Body of pancreas (tissue), 4 donors: Measurements from ENCODE around the gene PHKA1. TPM values are rescaled to one million over a fixed set of nuclear protein-coding genes. Genes with fewer than 3 reads are reported as not detected.

Source experiments
- ATAC-seq: fragments of 150-250 bp; one replicate; pipeline ENCODE4 v1.9.1; 2016
- DNase-seq, 4 donors: peaks; one replicate each; pipeline ENCODE4 v3.0.0-alpha.2; 2019
- H3K27ac ChIP-seq, 4 donors: fragments of 200-600 bp; sonication (generic); 1 replicate in 3 of 4; 2 replicates in 1 of 4; pipeline versions ENCODE4 v1.5.1 to v1.6.1; 2016 to 2019; ENCODE audit warnings: mild to moderate bottlenecking in 1 of 4, mixed read lengths in 1 of 4, moderate library complexity in 1 of 4
- H3K27me3 ChIP-seq, 2 donors: fragments of 200-600 bp; sonication (generic); one replicate each; pipeline ENCODE4 v1.6.0; 2016; ENCODE audit warnings: mild to moderate bottlenecking in 1 of 2
- H3K36me3 ChIP-seq, 2 donors: fragments of 200-600 bp; sonication (generic); replicated peaks in 1 of 2; 2 replicates each; pipeline ENCODE4 v1.5.1; 2016; ENCODE audit warnings: low read depth in 2 of 2; ENCODE audit not compliant: insufficient read depth in 1 of 2
- H3K4me1 ChIP-seq: fragments of 200-600 bp; sonication (generic); one replicate; pipeline ENCODE4 v1.6.0; 2016
- H3K4me3 ChIP-seq, 2 donors: fragments of 200-600 bp; sonication (generic); 1 replicate in 1 of 2; 2 replicates in 1 of 2; pipeline ENCODE4 v1.5.1; 2016 to 2019
- H3K9me3 ChIP-seq, 3 donors: fragments of 200-600 bp; sonication (generic); 1 replicate in 2 of 3; 2 replicates in 1 of 3; pipeline ENCODE4 v1.5.1; 2016
- CTCF ChIP-seq, 7 experiments: fragments of 450-650 bp in 4 of 7; fragments of 200-600 bp in 3 of 7; sonication (generic) in 3 of 7; IDR thresholded peaks; one replicate each; pipeline ENCODE4 v1.5.1; 2016 to 2019; ENCODE audit warnings: antibody characterized with exemption in 7 of 7
- POLR2A ChIP-seq, 3 donors: fragments of 450-650 bp; IDR thresholded peaks; one replicate each; pipeline ENCODE4 v1.6.1; 2016; ENCODE audit warnings: antibody characterized with exemption in 3 of 3, mild to moderate bottlenecking in 2 of 3
- WGBS, 2 donors: methylation state at CpG; one replicate each; pipeline ENCODE4 v1.1.5; 2017; 5-methylcytosine and 5-hydroxymethylcytosine counted together
- intact Hi-C: fragments of 100-400 bp; cut with DNase I; formaldehyde crosslinking; loops from one replicate; pipeline ENCODE4 v1.15.1; 2023
- total RNA-seq, 2 donors: library from RNA; depleted of rRNA; stranded (reverse); fragments of >200 nt; gene quantifications; one replicate each; pipeline ENCODE4 v1.1.0, GENCODE V29; 2016

Gene PHKA1
- total RNA-seq, 2 donors from 2014 or later = 7.3 to 8.6 TPM

DNA sequence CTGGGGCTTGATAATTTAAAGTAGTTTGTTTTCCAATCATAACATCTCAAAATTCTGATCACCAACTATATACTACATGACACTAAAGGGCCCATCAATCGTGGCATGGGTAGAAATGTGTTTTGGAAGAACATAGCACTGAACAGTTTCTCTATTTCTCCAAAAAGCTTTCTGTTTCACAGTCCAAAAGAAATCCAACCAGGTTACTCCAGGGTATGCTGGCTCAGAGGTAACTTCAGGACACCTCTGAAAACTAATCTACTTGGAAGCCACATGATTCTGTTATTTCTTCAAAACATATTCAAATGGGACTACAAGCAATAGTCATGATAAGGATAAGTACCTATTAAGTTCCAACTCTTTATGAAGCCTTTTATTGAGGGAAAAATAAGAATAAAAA lies 8.3 kb downstream of the PHKA1 start:
- no peaks in the 10 kb centered on the region for H3K4me1 ChIP-seq
- DNase-seq = no peak
- no peaks in the 10 kb centered on the region for H3K27me3 ChIP-seq
- WGBS, 2 donors = 86 to 93% methylated on average over 1 of the region's 1 CpG
- intact Hi-C loops = no loop called here
- H3K36me3 ChIP-seq = no peaks in the 10 kb centered on the region
- no peaks in the 10 kb centered on the region for H3K9me3 ChIP-seq
- no peak overlapping the region for H3K4me3 ChIP-seq
- no peak for ATAC-seq
- no peak for TF ChIP-seq POLR2A (IDR thresholded peaks at IDR 0.05)
- no peak for TF ChIP-seq CTCF (IDR thresholded peaks at IDR 0.05)
- H3K27ac ChIP-seq = no peak overlapping the region

- intact Hi-C loops = no loop called here
- Histone ChIP-seq H3K4me3 (no peak overlapping the region), H3K27ac (no peak overlapping the region), H3K4me1 (no peaks in the 10 kb centered on the region), H3K27me3 (no peaks in the 10 kb centered on the region), H3K36me3 (no peaks in the 10 kb centered on the region), H3K9me3 (no peaks in the 10 kb centered on the region)
- no peak for DNase-seq
- no peak for ATAC-seq
- TF ChIP-seq POLR2A (IDR thresholded peaks at IDR 0.05) (no peak), CTCF (IDR thresholded peaks at IDR 0.05) (no peak)
Measured at GRCh38 chrX:72705111-72705510, 9.0 kb downstream of the PHKA1 start.

- Histone ChIP-seq H3K4me3 (no peak overlapping the region), H3K27ac (no peak overlapping the region), H3K36me3 (no peaks in the 10 kb centered on the region), H3K9me3 (no peaks in the 10 kb centered on the region), H3K4me1 (no peaks in the 10 kb centered on the region), H3K27me3 (no peaks in the 10 kb centered on the region)
- WGBS, 2 donors = 86 to 93% methylated on average over 2 of the region's 2 CpGs
- DNase-seq (no peak), ATAC-seq (no peak)
- TF ChIP-seq POLR2A (IDR thresholded peaks at IDR 0.05) (no peak), CTCF (IDR thresholded peaks at IDR 0.05) (no peak)
- intact Hi-C loops = no loop called here
Measured at GRCh38 chrX:72694170-72694569, 19.9 kb downstream of the PHKA1 start.

GRCh38 chrX:72693477-72693876 lies 20.6 kb downstream of the PHKA1 start:
- H3K4me3 ChIP-seq = no peak overlapping the region
- no peaks in the 10 kb centered on the region for H3K27me3 ChIP-seq
- no peaks in the 10 kb centered on the region for H3K4me1 ChIP-seq
- ATAC-seq (no peak), DNase-seq (no peak)
- no peaks in the 10 kb centered on the region for H3K36me3 ChIP-seq
- H3K9me3 ChIP-seq = no peaks in the 10 kb centered on the region
- intact Hi-C loops = no loop called here
- TF ChIP-seq POLR2A (IDR thresholded peaks at IDR 0.05) (no peak), CTCF (IDR thresholded peaks at IDR 0.05) (no peak)
- 69% methylated on average over 1 of the region's 1 CpG; no CpG with 5 or more reads in 1 of the 2 donors for WGBS, 2 donors
- H3K27ac ChIP-seq = no peak overlapping the region

GRCh38 chrX:72687396-72687795 lies 26.7 kb downstream of the PHKA1 start:
- no peaks in the 10 kb centered on the region for H3K9me3 ChIP-seq
- H3K27ac ChIP-seq = no peak overlapping the region
- no peak for TF ChIP-seq POLR2A (IDR thresholded peaks at IDR 0.05)
- no peak for TF ChIP-seq CTCF (IDR thresholded peaks at IDR 0.05)
- no peaks in the 10 kb centered on the region for H3K27me3 ChIP-seq
- intact Hi-C loops = no loop called here
- no peak for ATAC-seq
- H3K36me3 ChIP-seq = no peaks in the 10 kb centered on the region
- peaks cover 4% of the 10 kb centered on the region for H3K4me1 ChIP-seq
- no peak for DNase-seq
- no peak overlapping the region for H3K4me3 ChIP-seq
- 70 to 100% methylated on average over 1 of the region's 1 CpG for WGBS, 2 donors
